Ovary (tissue), 9 donors: ENCODE measurements around the gene TLE4. TPM values are rescaled to one million over a fixed set of nuclear protein-coding genes. Genes with fewer than 3 reads are reported as not detected.

Experiments used
- DNase-seq, 5 donors: peaks; one replicate each; pipeline ENCODE4 v3.0.0-alpha.2; 2019 to 2020
- H3K27ac ChIP-seq, 2 donors: fragments of 200-600 bp; one replicate each; pipeline versions ENCODE4 v1.5.1 to v1.8.0; 2019 to 2022
- H3K27me3 ChIP-seq: fragments of 200-600 bp; one replicate; pipeline ENCODE4 v1.8.0; 2022
- H3K36me3 ChIP-seq: fragments of 200-600 bp; sonication (generic); one replicate; pipeline ENCODE4 v1.5.1; 2019
- H3K4me1 ChIP-seq: one replicate; pipeline ENCODE4 v1.8.1; 2013; ENCODE audit warnings: mild to moderate bottlenecking, moderate library complexity; ENCODE audit not compliant: insufficient read depth
- H3K4me3 ChIP-seq: fragments of 200-600 bp; sonication (generic); one replicate; pipeline ENCODE4 v1.5.1; 2017
- H3K9me3 ChIP-seq, 2 donors: fragments of 200-600 bp in 1 of 2; sonication (generic) in 1 of 2; one replicate each; pipeline versions ENCODE4 v1.5.1 to v1.8.1; 2013 to 2019; ENCODE audit warnings: mild to moderate bottlenecking in 1 of 2, moderate library complexity in 1 of 2
- CTCF ChIP-seq, 3 donors: fragments of 450-650 bp in 2 of 3; fragments of 200-600 bp in 1 of 3; IDR thresholded peaks; one replicate each; pipeline versions ENCODE4 v1.5.1 to v1.8.0; 2016 to 2022; ENCODE audit warnings: antibody characterized with exemption in 3 of 3, mild to moderate bottlenecking in 1 of 3
- EP300 ChIP-seq: sonication (generic); formaldehyde crosslinking; IDR thresholded peaks from one replicate; pipeline ENCODE4 v1.6.1; 2017; ENCODE audit warnings: antibody characterized with exemption
- POLR2A ChIP-seq: fragments of 450-650 bp; IDR thresholded peaks from one replicate; pipeline ENCODE4 v1.6.1; 2017; ENCODE audit warnings: antibody characterized with exemption, mild to moderate bottlenecking, moderate library complexity
- WGBS, 3 donors: extraction: QIAGEN DNeasy Blood & Tissue Kit in 1 of 3; methylation state at CpG; one replicate each; pipeline versions ENCODE4 v1.1.5 to v1.1.7; 2013 to 2017; 5-methylcytosine and 5-hydroxymethylcytosine counted together
- intact Hi-C, 4 donors: fragments of 100-400 bp; cut with DNase I; formaldehyde crosslinking; loops; one replicate each; pipeline versions ENCODE4 v1.11.0 to v1.15.1; 2022 to 2023
- polyA plus RNA-seq, 2 donors: library from polyadenylated mRNA; stranded (reverse); fragments of 200-250 nt in 1 of 2; fragments of 350-450 nt in 1 of 2; fragmentation: Illumina TruSeq in 1 of 2; extraction: RNeasy Lipid Tissue Mini Kit (QIAGEN cat#74804) in 1 of 2; gene quantifications; one replicate each; pipeline ENCODE4 v1.2.3, GENCODE V29; 2013 to 2014
- total RNA-seq, 7 donors: library from RNA; depleted of rRNA in 2 of 7; stranded (reverse); fragments of >200 nt in 2 of 7; fragmentation: NEBNext Ultra II Directional in 3 of 7; extraction: Animal tissue kit (Norgen Biotek cat#: 25700) in 3 of 7; gene quantifications; one replicate each; pipeline versions ENCODE4 v1.1.0 to v1.2.4, GENCODE V29; 2016 to 2023
- donor health status: DM: no; HTN: no; CAD: no; lungs with moderate emphysema.
- donor health status: DM: no; HTN: no; CAD: no.
- donor health status: Bipolar disorder and iron deficiency.
- donor health status: DM: yes; HTN: yes; CAD: no.
- donor health status: DM: no; HTN: no; CAD: no.
- donor health status: DM: yes; HTN: yes; CAD: no.

Gene TLE4
- total and polyA plus RNA-seq, 9 donors = 34.6 to 67.5 (median 54.6) TPM

- no peak overlapping the region for H3K4me3 ChIP-seq
- no peak for TF ChIP-seq CTCF (IDR thresholded peaks at IDR 0.05)
- no peak for TF ChIP-seq POLR2A
- TF ChIP-seq EP300 = no peak
- intact Hi-C loops = no loop called here
- no peaks in the 10 kb centered on the region for H3K9me3 ChIP-seq
- H3K4me1 ChIP-seq = peaks cover 6% of the 10 kb centered on the region
- no peak for DNase-seq
- no peak overlapping the region for H3K27ac ChIP-seq
- H3K27me3 ChIP-seq = no peaks in the 10 kb centered on the region
- WGBS, 3 donors = 72 to 78% (median 76%) methylated on average over 7 of the region's 7 CpGs
- no peaks in the 10 kb centered on the region for H3K36me3 ChIP-seq
Measured at GRCh38 chr9:79692857-79693571, 121.2 kb downstream of the TLE4 start.

GRCh38 chr9:79693750-79694149, 122.0 kb downstream of the TLE4 start:
- 96 to 100% (median 96%) methylated on average over 5 of the region's 5 CpGs for WGBS, 3 donors
- Histone ChIP-seq H3K4me1 (peaks cover 6% of the 10 kb centered on the region), H3K36me3 (no peaks in the 10 kb centered on the region), H3K4me3 (no peak overlapping the region), H3K9me3 (no peaks in the 10 kb centered on the region), H3K27me3 (no peaks in the 10 kb centered on the region), H3K27ac (no peak overlapping the region)
- intact Hi-C loops = no loop called here
- TF ChIP-seq EP300 = no peak
- no peak for TF ChIP-seq POLR2A
- no peak for TF ChIP-seq CTCF (IDR thresholded peaks at IDR 0.05)
- DNase-seq = no peak

- 49 to 68% (median 55%) methylated on average over 2 of the region's 2 CpGs for WGBS, 3 donors
- intact Hi-C loops = no loop called here
- no peak for DNase-seq
- no peak overlapping the region for H3K4me3 ChIP-seq
- no peaks in the 10 kb centered on the region for H3K36me3 ChIP-seq
- no peaks in the 10 kb centered on the region for H3K9me3 ChIP-seq
- no peak overlapping the region for H3K27ac ChIP-seq
- no peaks in the 10 kb centered on the region for H3K27me3 ChIP-seq
- peaks cover 6% of the 10 kb centered on the region for H3K4me1 ChIP-seq
- no peak for TF ChIP-seq EP300
- TF ChIP-seq CTCF (IDR thresholded peaks at IDR 0.05) = no peak
- TF ChIP-seq POLR2A = no peak
Measured at GRCh38 chr9:79694208-79694607, 122.4 kb downstream of the TLE4 start.

- no peak for TF ChIP-seq EP300
- TF ChIP-seq CTCF (IDR thresholded peaks at IDR 0.05) = no peak
- no peak for TF ChIP-seq POLR2A
- WGBS, 3 donors = 28 to 61% (median 40%) methylated on average over 1 of the region's 1 CpG
- intact Hi-C loops = no loop called here
Measured at GRCh38 chr9:79694676-79695400, 123.1 kb downstream of the TLE4 start.

More at GRCh38 chr9:79694676-79695400, 123.1 kb downstream of the TLE4 start:
- no peaks in the 10 kb centered on the region for H3K9me3 ChIP-seq
- no peak for DNase-seq
- no peaks in the 10 kb centered on the region for H3K27me3 ChIP-seq
- H3K4me3 ChIP-seq = no peak overlapping the region
- H3K27ac ChIP-seq = no peak overlapping the region
- H3K4me1 ChIP-seq = peaks cover 9% of the 10 kb centered on the region
- no peaks in the 10 kb centered on the region for H3K36me3 ChIP-seq
